GM12864 (cell line): ENCODE measurements around the gene GRIP2.

Experiments
- DNase-seq: peaks from one replicate; pipeline ENCODE4 v3.0.0-alpha.2; 2011; ENCODE audit warnings: low read depth
- H3K4me3 ChIP-seq: 2 replicates; pipeline ENCODE4 v1.5.1; 2011; ENCODE audit warnings: mild to moderate bottlenecking, low read depth, low read length, control low read depth
- TF ChIP-seq, protein P1 (sequence below): IDR thresholded peaks from 2 replicates; pipeline ENCODE4 v1.5.1; 2011; ENCODE audit warnings: low read depth, mild to moderate bottlenecking, moderate library complexity, low read length, control low read depth, inconsistent platforms; ENCODE audit errors: missing control alignments

Gene GRIP2

DNA sequence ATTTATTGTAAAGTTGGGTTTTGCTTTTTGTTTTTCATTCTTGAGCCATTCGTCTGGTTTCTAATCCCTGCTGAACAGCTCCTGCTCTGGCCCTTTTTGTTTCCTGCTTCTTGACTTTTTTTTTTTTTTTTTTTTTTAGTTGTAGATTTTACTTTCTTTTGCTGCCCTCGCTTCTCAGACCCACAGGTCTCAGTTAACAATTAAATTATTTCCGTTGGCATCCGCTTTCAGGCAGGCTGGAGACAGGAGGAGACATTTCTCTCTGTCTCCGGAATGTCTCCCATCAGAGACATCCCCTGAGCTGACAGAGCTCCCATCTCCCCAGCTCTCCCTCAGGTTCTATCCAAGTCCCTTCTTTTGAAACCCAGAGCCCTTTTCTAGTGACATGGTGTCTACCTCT lies 69.1 kb downstream of the GRIP2 start:
- TF ChIP-seq, protein P1, sequence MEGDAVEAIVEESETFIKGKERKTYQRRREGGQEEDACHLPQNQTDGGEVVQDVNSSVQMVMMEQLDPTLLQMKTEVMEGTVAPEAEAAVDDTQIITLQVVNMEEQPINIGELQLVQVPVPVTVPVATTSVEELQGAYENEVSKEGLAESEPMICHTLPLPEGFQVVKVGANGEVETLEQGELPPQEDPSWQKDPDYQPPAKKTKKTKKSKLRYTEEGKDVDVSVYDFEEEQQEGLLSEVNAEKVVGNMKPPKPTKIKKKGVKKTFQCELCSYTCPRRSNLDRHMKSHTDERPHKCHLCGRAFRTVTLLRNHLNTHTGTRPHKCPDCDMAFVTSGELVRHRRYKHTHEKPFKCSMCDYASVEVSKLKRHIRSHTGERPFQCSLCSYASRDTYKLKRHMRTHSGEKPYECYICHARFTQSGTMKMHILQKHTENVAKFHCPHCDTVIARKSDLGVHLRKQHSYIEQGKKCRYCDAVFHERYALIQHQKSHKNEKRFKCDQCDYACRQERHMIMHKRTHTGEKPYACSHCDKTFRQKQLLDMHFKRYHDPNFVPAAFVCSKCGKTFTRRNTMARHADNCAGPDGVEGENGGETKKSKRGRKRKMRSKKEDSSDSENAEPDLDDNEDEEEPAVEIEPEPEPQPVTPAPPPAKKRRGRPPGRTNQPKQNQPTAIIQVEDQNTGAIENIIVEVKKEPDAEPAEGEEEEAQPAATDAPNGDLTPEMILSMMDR = no peak
- no peak for DNase-seq
- H3K4me3 ChIP-seq = no peak overlapping the region

DNA sequence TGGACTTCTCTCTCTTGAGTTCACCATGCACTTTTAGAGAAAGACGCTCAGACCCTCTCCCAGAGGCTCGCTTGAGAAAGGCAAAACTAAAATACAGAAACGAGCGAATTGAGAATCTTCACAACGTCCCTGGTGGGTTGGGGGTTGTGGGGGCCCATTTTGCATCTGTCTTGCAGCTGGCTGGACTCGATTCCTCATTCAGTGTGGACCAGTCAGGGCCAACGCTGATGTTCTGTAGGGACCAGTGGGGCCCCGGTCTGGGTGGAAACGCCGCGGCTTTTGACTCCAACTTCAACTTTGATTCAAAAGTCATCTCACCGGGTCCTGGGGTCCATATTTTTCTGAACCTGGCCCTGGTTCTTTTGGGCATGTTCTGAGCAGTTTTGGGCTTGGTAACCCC lies 69.7 kb downstream of the GRIP2 start:
- no peak overlapping the region for H3K4me3 ChIP-seq
- DNase-seq = no peak
- TF ChIP-seq, protein P1 = no peak

DNA sequence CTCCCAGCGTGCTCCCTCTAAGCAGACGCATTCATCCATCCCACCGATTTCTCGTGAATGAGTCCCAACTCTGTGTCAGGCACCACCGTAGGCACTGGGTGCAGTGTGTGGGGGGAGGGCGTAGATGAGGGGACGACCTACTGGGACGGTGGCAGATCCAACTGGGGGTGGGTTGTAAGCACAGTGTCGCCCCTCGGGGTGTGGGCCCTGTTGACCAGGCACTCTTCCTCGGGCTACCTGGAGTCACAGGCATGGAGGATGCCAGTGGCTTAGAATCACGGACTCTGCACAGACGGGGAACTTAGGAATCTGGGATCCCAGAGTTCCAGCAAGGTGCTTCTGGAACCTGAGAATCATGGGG lies 71.5 kb downstream of the GRIP2 start:
- no peak overlapping the region for H3K4me3 ChIP-seq
- TF ChIP-seq, protein P1 = no peak
- no peak for DNase-seq

DNA sequence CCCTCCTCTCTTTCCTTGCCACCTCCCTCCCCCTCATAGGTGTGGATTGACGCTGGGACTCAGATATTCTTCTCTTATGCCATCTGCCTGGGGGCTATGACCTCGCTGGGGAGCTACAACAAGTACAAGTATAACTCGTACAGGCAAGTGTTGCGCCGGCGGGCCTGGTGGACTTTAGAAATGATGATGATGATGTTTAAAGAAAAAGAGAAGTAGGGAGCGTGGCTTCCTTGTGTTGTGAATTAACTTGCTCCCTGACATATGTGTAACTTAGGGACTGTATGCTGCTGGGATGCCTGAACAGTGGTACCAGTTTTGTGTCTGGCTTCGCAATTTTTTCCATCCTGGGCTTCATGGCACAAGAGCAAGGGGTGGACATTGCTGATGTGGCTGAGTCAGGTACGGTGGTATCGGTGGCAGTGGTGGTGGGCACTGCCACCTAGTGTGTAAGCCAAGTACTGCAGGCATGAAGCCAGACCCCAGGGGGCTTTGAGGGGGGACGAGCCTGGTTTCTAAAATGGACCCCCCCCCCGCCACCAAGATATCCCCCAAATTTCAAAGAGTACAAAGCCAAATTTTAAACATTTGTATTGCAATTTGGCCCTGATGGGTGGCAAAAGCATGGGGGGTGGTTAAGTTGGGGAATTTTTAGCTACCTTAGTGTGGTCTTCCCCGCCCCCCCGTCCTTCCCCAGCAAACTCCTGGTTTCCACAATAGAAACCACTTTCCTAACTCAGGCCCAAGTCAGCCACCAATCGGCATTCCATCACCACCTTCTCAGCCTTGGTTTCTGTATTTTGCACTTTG lies 72.1 kb downstream of the GRIP2 start:
- no peak overlapping the region for H3K4me3 ChIP-seq
- no peak for DNase-seq
- TF ChIP-seq, protein P1 = peak; percentile 86

DNA sequence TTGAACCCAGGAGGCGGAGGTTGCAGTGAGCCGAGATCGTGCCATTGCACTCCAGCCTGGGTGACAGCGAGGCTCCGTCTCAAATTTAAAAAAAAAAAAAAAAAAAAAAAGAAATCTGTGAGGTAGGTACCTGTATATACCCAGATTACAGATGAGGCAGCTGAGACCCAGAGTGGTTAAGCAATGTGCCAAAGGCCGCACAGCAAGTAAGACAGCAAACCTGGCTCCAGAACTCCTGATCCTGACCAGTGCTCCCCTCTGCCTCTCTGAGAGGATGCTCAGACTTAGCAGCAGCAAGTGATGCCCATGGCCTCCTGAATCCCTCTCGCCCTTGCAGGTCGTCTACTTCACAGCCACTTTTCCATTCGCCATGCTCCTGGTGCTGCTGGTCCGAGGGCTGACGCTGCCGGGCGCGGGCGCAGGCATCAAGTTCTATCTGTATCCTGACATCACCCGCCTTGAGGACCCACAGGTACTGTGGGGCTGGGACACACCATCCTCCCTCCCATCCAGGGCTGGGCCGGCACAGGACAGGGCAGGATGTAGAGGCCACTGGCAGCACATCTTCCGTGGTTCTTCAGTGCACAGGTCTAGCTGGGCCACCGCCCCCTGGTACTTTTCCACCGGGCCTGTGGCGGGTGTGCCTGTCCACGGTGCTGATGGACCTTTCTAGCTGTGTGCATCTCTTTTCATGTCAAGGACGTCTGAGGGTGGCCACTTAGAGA lies 73.8 kb downstream of the GRIP2 start:
- DNase-seq = no peak
- H3K4me3 ChIP-seq = no peak overlapping the region
- TF ChIP-seq, protein P1 = no peak

DNA sequence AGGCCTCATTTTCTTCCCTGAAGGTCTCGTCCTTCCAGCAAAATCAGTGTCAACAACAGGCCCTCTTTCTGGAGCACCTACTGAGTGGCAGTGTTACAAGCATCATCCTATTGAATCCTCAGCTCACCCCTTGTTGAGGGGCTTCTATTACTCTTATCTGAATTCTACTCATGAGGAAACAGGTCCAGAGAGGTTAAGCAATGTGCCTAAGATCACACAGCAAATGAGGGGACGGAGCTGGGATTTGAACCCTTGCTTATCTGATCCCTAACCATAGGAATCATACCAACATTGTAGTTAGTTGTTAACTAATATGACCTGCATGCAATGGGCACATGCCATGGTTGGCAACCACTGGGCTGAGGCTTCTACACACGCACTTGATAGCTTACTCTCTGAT lies 74.7 kb downstream of the GRIP2 start:
- DNase-seq = no peak
- no peak overlapping the region for H3K4me3 ChIP-seq
- TF ChIP-seq, protein P1 = no peak

DNA sequence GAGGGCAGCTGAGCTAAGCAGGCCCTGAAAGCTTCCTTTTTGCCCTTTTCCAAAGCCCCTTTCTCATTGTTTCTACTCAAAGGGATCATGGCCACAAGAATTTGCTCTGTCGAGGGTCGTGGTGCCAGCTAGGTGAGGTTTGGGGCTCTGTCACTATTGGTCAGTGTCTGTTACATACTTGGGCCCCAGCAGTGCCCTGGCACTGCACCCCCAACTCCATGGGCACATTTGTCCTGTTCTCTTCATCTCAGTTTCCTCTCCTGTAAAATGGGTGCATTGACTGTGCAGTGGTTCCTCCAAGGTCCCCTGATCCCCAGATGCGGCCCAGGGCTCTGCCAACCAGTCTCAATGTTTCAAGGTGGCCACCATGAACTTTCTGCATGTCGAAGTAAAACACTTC lies 75.6 kb downstream of the GRIP2 start:
- no peak for DNase-seq
- TF ChIP-seq, protein P1 = no peak
- no peak overlapping the region for H3K4me3 ChIP-seq
